NK-92 treated with Interleukin-12 subunit alpha and Interleukin-12 subunit beta, amount 100 ng/mL, for 24 hours (cell line): ENCODE measurements around the gene GMDS.
"Not testable (repeated sequence)": the region's sequence is repeated elsewhere in the genome, so short reads cannot be mapped to it uniquely, and the experiment has no call there.

ENCODE experiments used
- DNase-seq: peaks from one replicate; lab custom pipeline; 2025; lab: John Stamatoyannopoulos, UW

Gene GMDS

DNA sequence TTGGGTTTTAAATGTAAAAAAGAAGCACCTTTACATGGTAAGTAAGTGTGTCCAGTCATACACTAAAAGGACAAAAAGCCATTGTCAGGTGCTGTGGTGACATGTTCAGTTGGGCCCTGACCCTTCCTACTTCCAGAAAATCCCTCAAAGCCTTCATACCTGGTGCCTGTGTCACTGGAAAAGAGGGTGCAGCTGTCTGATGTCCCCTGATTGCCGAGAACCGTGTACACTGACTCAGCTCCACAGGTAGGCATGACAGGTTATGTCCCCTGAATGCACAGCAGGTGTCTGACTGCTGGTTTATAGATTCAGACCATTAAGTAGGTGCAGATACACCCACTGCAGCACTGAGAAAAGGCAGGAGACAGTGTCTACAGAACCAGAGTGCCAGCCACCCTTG lies 536.6 kb downstream of the GMDS start:
- no peak for DNase-seq

DNA sequence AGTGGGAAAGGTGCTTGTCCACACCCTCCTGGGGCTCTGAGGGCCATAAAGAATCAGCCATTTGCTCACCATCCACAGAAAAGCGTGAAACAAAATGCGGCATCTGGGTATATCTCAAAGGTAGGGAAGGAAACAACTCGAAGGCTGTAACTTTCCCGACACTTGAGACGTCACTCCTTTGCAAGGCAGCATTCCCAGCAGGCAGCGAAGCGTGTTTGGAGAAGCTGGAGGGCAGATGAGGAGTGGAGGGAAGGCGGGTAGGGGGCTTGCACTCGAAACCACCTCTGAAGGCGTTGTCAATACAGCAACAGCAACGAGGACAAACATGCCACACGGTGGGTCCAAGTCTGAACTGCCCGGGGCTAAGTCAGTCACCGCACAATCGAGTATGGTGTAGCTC lies 537.3 kb downstream of the GMDS start:
- no peak for DNase-seq

DNA sequence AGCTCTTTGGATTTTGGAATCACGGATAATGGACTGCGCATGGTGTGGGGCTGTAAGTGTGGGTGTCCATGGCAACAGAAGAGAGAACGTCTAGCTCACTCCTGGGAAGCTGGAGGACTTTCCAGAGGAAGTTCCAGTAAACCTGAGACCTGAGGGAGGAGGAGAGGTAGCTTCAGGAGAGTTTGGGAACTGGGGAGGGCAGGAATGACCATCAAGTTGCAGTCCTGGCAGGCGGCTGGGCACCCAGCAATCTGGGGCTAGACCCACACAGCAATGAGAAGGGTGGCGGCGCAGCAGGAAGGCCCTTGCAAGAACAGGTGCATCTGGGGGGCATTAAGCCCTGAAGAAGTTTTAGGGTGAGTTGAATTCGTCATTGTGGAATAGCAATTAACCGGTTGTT lies 539.8 kb downstream of the GMDS start:
- DNase-seq = no peak

DNA sequence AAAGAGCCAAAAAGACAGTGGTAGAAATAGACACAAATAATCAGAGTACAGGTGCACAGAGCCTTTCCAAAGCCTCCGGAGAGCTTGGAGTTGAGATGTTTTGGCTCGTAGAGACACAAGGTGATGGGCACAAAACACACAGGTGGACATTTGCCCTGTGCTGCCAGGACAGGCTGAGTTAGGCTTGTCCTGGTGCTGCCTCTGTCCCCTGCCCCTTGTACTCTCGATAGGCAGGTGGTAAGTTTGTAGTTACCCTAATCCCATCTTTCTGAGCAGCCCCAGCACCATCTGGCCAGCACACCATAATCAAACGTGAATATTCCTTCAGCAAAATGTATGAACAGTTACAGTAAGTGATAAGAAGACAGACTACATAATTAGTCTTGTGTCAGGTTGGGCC lies 540.2 kb downstream of the GMDS start:
- no peak for DNase-seq

DNA sequence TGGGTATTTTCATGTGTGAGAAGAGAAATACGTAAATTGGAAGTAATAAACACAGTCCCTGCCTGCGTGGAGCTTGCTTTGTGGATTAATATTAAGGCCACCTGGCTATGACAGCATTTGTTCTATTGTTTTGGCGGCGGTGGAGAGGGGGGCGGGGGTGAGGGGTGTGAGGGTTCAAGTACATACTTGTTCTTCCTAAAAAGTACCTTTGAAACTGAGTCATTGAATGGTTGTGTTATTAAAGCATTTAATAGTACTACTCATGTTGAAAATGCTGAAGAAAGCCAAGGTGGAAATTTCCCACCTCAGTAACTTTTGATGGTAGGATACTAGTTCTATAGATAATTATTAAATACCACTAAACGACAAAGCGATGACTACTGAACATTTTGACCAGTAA lies 540.7 kb downstream of the GMDS start:
- DNase-seq = no peak

DNA sequence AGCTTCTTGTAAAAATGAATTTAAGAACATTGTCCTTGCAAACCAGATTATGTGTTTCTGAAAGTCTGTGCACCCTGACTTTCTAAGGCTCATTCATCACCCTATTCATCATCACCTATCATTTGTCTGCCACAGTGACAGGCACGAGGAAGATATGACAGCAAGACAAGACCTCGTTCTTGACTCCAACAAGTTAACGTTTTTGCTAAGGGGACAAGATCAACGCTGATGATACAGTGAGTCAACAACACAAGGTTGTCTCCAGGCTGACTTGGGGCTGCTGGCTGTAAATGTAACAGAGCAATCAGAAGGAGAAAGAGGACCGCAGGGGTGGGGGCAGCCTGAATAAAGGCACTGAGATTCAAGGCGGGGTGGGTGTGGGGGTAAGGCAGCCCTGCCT lies 541.5 kb downstream of the GMDS start:
- no peak for DNase-seq

DNA sequence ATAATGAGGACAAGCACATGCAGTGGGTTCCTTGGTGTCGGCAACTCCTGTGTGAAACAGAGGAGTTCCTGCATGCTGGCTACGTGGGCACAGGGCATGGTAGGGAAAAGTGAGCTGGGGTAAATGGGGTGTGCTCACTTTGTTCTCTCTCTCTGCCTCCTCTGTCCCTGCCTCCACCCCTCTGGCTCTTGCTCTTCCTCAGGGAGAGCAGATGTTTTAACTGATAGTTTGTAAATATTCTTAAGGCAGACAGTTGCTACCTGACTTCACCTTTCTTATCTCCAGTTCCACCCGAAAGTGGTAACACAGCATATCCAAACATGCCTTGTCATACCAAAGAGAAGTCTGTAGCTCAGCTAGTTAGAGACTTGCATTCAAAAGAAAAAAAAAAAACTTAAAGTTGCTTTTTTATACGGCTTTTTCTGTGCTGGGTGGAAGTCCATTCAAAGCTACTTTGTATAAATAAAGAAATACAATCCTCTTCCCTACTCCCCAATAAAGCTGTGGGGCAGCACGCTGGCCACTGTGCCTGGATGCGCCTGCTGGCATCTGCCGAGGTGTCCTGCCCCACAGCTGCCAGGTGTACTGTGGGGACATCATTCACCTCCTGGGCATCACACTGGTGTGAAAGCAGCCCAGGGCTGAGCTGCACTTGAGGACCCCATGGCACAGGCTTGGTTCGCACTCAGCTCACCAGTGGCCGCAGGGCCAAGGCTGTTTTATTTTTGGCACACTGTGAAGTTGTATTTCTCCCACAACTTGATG lies 542.1 kb downstream of the GMDS start:
- no peak for DNase-seq

DNA sequence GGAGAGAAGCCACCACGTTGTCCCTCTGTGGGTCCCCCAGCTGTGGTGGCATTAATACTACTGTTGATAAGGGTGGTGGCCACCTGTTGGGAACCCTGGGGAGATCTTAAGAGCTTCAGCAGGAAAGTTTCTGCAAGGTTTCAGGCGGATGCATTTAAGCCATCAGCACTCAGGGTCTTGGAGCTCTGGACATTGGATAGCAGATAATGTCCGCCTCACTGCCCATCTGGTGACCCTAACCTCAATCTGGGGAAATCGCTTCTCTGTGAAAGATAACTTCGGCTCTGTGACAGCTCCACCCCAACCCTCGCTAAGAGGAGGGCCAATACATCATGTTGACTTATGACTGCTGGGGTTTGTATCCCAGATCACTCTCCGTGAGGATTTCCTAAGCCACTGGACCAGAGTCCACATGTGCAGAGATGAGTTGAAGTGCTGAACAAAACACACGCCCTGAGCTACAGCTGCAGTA lies 542.8 kb downstream of the GMDS start:
- no peak for DNase-seq

DNA sequence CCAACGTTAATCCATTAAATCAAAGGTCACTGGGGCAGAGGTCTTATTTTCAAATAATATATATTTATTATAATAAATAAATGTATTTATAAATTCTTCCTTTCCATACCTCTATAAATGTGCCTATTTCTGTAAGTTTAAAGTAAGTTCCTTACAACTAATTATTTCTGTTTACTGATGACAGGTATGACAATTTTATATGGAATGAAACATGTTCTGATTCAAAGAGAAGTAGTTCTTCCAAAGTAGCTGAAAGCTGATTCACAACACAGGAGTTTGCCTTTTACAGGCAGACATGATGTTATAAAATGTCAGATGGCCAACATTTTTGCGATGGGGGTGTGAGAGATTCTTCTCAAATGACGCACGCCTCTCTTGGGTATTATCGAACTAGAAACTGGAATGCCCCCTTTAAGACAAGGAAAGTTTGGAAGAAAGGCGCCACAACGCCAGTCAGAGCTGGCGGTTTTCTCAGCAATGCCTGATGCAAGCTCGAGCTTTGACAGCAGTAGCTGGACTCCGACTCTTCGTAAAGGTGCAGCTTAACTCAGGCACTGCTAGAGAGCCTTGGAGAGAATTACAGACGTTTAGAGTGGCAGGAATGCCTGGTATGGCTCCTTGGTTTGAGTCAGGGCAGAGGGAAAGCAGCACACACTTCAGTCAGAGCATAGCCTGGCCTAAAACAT lies 543.6 kb downstream of the GMDS start:
- no peak for DNase-seq

DNA sequence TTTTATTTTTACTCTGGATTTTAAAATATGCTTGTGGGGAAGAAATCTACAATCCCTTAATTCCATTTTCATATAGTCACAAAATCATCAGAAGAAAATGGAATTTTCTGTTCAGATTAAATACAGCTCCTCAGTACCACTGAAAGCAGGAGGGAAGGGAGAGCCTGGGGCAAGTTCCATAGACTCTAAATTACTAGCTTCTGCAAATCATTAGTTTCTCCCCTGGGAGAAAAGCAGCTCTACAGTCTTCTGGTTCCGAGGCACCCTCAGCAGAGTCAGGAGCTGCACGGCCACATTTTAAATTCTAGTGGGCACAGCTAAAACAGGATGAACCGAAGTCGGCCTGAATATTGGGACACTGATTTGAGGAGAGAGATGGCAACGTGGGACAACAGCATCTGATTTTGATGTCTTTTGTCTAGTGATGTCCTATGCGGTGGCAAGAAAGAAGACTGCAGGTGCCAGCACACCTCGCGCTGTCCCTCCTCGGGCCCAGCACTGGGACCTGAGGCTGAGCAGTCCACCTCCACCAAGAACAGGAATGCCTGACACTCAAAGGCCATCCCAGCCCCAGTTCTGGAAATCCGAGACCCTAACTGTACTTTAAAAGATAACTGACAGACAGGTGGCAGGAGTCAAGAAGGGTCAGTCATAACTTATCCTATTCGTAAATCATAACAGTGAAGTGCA lies 545.0 kb downstream of the GMDS start:
- no peak for DNase-seq

DNA sequence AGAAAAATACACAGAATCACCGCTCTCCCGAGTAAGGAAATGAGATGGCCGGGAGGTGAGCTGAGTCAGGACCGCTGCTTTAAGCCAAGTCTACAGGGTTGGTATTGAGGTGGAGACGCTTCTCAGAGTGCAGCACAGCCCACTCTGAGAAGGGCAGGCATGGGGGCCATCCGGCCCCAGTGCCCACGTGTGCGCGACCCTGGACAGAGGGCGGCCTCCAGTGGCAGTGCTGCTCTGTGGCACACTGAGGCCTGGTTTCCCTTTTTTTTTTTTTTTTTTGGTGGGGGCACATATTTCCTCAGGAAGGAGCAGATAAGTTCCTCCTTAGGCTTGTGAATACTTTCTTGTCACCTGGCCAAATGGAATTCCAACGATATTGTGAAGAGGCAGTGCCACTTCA lies 546.9 kb downstream of the GMDS start:
- DNase-seq = no peak

DNA sequence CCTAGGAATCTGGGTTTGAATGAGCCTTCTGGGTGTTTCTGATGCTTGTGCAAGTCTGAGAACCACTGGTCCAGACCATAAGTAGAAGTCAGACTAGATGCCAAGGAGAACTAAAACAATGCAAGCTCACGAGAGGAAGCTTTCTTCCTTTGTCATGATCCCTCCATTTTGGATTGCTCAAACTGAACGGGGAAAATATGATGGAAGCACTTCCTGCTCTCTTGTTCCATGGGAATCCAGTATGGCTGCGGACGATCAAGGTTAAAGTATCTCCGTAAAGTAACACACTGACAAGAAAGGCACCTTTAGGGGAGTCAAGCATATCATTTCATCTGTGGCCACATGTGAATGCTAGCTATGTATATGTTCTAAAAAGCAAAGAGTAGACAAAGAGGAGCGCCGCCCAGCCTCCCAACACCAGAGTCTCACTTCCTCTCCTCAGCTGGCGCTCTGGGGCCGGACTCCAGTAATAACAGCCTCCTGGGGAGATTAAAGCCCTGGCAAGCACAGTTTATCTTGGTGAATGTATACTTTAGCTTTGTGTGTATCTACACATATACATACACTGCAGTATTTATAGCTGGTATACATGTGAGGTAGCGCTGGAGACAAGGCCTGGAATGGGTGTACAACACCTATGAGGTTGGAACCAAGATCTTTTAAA lies 547.6 kb downstream of the GMDS start:
- DNase-seq = no peak

DNA sequence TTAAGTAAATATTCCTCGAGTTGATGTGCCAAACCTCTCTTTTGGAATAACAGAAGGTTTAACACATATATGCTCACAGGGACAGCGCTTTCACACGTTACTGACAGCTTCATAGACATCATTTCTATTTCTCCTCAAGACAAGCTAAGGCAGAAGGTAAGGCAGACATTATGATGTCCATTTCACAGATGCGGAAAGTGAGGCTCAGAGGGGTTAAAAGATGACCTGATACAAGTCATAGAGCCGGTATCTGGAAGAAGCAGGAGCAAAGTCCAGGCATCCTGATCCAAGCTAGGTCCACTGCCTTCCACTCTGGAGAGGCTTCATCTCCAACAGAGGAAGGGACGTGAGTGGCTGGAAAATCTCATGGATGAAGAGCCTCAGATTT lies 548.9 kb downstream of the GMDS start:
- no peak for DNase-seq

DNA sequence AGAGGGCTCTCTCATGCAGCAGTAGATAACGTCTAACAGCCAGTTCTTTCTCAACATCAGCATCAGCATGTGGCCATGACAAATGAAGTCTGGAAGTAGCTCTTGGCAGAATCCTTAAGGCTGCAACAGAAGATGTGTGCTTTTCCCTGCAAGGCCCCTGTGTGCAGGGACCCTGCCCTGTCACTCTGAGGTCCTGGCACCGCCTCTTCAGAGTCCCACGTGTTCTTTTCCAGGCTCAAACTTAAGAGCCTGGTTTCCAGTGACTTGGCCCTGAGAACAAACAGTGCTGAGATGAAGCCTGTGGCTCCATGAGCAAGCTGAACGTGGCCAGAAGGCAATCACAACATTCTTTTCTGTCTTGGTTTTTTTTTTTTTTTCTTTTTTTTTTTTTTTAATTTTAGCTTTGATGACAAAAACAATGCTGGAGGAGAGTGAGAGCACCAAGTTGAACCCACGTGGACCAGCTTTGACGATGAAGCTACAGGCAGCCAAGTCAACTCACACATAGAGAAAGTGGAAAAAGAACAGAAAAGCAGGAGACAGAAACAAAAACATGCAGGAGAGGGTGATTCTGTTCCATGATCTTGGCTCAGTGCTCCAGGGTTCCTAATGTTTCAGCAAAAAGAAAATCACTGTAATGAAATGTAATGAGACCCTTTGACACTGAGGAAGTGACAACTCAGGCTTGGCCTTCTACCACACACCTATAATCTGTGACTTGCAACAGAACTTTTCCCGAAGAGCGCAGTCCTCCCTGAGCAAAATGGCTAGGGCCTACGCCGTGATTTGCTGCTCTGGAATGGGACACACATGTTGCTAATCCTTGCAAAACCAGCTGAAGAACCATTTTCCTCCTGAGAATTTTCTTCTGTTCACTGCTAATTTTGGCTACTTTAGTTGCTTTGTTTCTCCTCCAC lies 549.6 kb downstream of the GMDS start:
- DNase-seq = no peak

DNA sequence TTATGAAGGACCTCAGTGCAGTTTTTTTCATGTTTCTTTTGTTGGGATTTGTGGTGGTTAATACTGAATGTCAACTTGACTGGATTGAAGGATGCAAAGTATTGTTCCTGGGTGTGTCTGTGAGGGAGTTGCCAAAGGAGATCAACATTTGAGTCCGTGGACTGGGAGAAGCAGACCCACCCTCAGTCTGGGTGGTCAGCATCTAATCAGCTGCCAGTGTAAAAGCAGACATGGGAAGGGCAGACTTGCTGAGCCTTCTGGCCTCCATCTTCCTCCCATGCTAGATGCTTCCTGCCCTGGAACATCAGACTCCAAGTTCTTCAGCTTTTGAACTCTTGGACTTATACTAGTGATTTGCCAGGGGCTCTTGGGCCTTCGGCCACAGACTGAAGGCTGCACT lies 553.6 kb downstream of the GMDS start:
- not testable (repeated sequence) for DNase-seq

DNA sequence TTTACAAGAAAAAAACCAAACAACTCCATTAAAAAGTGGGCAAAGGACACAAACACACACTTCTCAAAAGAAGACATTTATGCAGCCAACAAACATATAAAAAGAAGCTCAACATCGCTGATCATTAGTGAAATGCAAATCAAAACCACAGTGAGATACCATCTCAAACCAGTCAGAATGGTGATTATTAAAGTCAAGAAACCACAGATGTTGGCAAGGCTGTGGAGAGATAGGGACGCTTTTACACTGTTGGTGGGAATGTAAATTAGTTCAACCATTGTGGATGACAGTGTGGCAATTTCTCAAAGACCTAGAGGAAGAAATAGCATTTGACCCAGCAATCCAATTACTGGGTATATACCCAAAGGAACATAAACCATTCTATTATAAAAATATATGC lies 554.7 kb downstream of the GMDS start:
- DNase-seq = not testable (repeated sequence)

DNA sequence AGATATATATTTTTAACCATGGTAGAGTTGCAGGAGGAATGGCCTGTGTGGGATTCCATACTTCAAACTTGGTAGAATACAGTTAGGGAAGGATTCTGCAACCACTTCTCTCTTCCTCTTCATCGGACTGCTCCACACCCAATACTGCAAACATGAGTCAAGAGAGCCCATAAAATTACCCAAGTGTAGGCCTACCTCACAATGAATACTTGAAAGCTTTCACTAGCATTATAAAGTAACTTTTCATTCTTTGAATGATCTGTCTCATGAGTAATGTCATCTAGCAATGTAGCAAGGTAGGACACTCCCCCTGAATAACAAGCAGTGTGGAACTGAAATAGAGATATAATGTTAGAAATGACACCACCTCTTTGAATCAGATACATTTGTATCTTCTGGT lies 556.3 kb downstream of the GMDS start:
- DNase-seq = no peak

DNA sequence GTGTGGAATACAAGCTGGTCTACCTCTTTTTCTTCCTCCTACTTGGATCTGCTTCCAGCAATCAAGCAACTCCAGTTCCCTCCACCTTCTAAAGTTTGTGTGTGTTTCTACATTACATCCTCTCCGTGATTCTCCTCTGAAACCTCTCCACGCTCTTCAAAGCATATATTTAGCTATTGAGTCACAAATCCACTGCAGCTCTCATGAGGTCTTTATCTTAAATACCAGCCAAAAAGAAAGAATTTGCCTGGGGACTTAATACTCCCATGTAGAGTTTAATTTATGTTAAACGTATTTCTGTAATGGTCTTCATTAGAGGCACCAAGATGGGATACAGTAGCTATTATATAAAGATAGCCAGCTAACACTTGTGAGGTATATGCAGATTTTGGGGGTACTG lies 557.0 kb downstream of the GMDS start:
- no peak for DNase-seq

DNA sequence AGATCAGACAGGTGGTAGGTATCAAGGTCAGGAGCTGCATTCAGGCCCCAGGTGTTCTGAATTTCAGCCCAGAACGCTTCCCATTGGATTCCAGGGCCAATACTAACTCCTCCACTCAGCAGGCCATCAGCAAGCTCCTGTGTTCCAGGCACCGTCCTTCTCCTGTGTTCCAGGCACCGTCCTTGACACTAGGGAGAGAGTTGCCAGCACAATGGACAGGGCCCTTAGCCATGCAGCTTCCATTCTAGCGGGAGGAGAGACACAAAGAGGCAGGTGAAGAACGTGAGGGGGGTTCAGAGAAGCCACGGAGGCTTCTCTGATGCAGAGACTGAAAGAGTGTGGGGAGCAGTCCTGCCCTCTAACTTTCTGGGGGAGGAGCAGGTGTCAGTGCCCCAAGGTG lies 558.0 kb downstream of the GMDS start:
- no peak for DNase-seq

DNA sequence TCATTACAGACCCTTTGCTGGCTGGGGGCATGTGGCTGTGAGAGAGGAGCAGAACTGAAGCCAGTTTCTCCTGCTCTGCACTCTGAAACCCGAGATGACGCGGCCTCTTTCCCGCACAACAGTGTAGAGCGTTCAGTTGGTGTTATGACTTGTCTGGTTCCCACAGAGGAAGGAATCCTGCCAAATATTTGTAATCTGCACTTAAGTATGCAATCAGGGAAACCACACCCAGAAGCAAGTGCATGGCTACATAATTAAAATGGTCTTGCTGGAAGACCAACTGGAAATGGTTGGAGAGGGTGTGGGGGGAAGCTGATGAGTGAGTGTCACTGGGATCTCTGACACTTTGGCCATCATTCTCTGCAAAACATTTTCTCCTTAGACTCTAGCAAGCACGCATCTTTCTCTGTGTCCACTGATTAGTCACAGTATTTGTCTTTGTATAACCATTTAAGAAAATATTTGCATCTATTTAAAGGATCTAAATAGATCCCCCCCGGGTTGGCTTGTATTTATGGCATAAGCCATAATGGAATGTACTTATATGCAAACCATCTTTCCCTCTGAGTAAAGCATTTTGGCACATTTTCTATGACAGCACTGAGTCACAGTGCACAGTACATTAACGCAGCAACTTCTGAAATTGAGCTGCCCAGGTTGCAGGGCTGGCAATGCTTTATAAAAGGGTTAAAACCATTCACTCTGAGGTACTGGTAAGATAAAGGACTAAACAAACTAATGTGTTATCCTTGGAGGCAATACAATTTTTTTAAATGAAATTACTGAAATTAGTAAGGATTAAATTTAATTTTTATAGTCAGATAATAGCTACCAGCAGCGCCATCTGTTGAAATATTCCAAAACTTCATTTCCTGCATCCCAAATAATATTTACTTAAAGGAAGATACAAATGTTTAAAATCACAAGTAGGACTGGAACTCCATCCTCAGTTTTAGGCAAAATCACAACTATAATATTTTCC lies 559.0 kb downstream of the GMDS start:
- DNase-seq = no peak
